ENCODE measurements around the gene CRKL. TPM values are rescaled to one million over a fixed set of nuclear protein-coding genes. Genes with fewer than 3 reads are reported as not detected.

Gene CRKL
- total RNA-seq, 2 experiments from 2014 or later, result 57.7 to 70.9 TPM

- no peaks in the 10 kb centered on the region for H4K20me1 ChIP-seq (ENCODE audit: insufficient read depth, low read length)
- no TSS peak for BruUV-seq (replicated peaks)
- ChIA-PET CTCF (ENCODE audit: unreplicated experiment) (no interaction called here), POLR2A (interaction anchor here (1.0 kb wide), 1 partner anchor 11 kb away, joined by 5 read pairs; no protein-coding TSS in a partner anchor)
- H3K4me3 ChIP-seq (ENCODE audit: low read depth, low read length, poor library complexity, severe bottlenecking), result no peak overlapping the region
- H3K9me3 ChIP-seq (ENCODE audit: low read length), result no peaks in the 10 kb centered on the region
- no peak for TF ChIP-seq CTCF (conservative IDR thresholded peaks at IDR 0.05; ENCODE audit: low read length)
- no peak for TF ChIP-seq EZH2phosphoT487 (IDR thresholded peaks at IDR 0.05; ENCODE audit: borderline replicate concordance, low read depth, low read length)
- no peaks in the 10 kb centered on the region for H3K79me2 ChIP-seq (ENCODE audit: insufficient read depth, low read depth, low read length)
- H3K4me2 ChIP-seq (ENCODE audit: low read length), result no peak overlapping the region
- no peak for DNase-seq (ENCODE audit: low spot score)
- no peaks in the 10 kb centered on the region for H3K9me2 ChIP-seq (ENCODE audit: insufficient read depth, low read length)
- H2AFZ ChIP-seq (ENCODE audit: low read length), result no peak overlapping the region
- peaks cover 27% of the 10 kb centered on the region for H3K36me3 ChIP-seq (ENCODE audit: insufficient read depth, low read length)
- no peak overlapping the region for H3K27ac ChIP-seq (ENCODE audit: low read depth, low read length, poor library complexity, severe bottlenecking)
- intact Hi-C loops (cut with micrococcal nuclease; ENCODE audit: unreplicated experiment), result no loop called here
- H3K4me1 ChIP-seq (ENCODE audit: insufficient read depth, low read length, poor library complexity, severe bottlenecking), result no peaks in the 10 kb centered on the region
These were observed 39.5 kb upstream of the CRKL start for GRCh38 chr22:20877715-20878114.

GRCh38 chr22:20881231-20881630, 36.0 kb upstream of the CRKL start:
- H4K20me1 ChIP-seq (ENCODE audit: insufficient read depth, low read length), result no peaks in the 10 kb centered on the region
- no peak overlapping the region for H3K4me2 ChIP-seq (ENCODE audit: low read length)
- TF ChIP-seq EZH2phosphoT487 (IDR thresholded peaks at IDR 0.05; ENCODE audit: borderline replicate concordance, low read depth, low read length) (no peak), CTCF (conservative IDR thresholded peaks at IDR 0.05; ENCODE audit: low read length) (no peak)
- peaks cover 34% of the 10 kb centered on the region; the same call in 1 of the 2 replicates for H3K36me3 ChIP-seq (ENCODE audit: insufficient read depth, low read length)
- H2AFZ ChIP-seq (ENCODE audit: low read length), result no peak overlapping the region
- H3K4me1 ChIP-seq (ENCODE audit: insufficient read depth, low read length, poor library complexity, severe bottlenecking), result no peaks in the 10 kb centered on the region
- no peak overlapping the region for H3K4me3 ChIP-seq (ENCODE audit: low read depth, low read length, poor library complexity, severe bottlenecking)
- no peaks in the 10 kb centered on the region for H3K79me2 ChIP-seq (ENCODE audit: insufficient read depth, low read depth, low read length)
- BruUV-seq (replicated peaks), result no TSS peak
- intact Hi-C loops (cut with micrococcal nuclease; ENCODE audit: unreplicated experiment), result no loop called here
- H3K9me3 ChIP-seq (ENCODE audit: low read length), result no peaks in the 10 kb centered on the region
- DNase-seq (ENCODE audit: low spot score), result no peak
- POLR2A ChIA-PET, result no interaction called here
- H3K27ac ChIP-seq (ENCODE audit: low read depth, low read length, poor library complexity, severe bottlenecking), result no peak overlapping the region
- H3K9me2 ChIP-seq (ENCODE audit: insufficient read depth, low read length), result no peaks in the 10 kb centered on the region
- CTCF ChIA-PET (ENCODE audit: unreplicated experiment), result no interaction called here

- H3K9me3 ChIP-seq (ENCODE audit: low read length), result no peaks in the 10 kb centered on the region
- no peak overlapping the region for H3K27ac ChIP-seq (ENCODE audit: low read depth, low read length, poor library complexity, severe bottlenecking)
- BruUV-seq (replicated peaks), result no TSS peak
- H4K20me1 ChIP-seq (ENCODE audit: insufficient read depth, low read length), result no peaks in the 10 kb centered on the region
- no peak overlapping the region for H2AFZ ChIP-seq (ENCODE audit: low read length)
- no peak for DNase-seq (ENCODE audit: low spot score)
- no peak for TF ChIP-seq CTCF (conservative IDR thresholded peaks at IDR 0.05; ENCODE audit: low read length)
- TF ChIP-seq EZH2phosphoT487 (IDR thresholded peaks at IDR 0.05; ENCODE audit: borderline replicate concordance, low read depth, low read length), result no peak
- no peak overlapping the region for H3K4me2 ChIP-seq (ENCODE audit: low read length)
- ChIA-PET POLR2A (no interaction called here), CTCF (ENCODE audit: unreplicated experiment) (no interaction called here)
- H3K79me2 ChIP-seq (ENCODE audit: insufficient read depth, low read depth, low read length), result no peaks in the 10 kb centered on the region
- H3K9me2 ChIP-seq (ENCODE audit: insufficient read depth, low read length), result no peaks in the 10 kb centered on the region
- no peaks in the 10 kb centered on the region for H3K4me1 ChIP-seq (ENCODE audit: insufficient read depth, low read length, poor library complexity, severe bottlenecking)
- intact Hi-C loops (cut with micrococcal nuclease; ENCODE audit: unreplicated experiment), result no loop called here
- no peak overlapping the region for H3K4me3 ChIP-seq (ENCODE audit: low read depth, low read length, poor library complexity, severe bottlenecking)
- peaks cover 33% of the 10 kb centered on the region; the same call in 1 of the 2 replicates for H3K36me3 ChIP-seq (ENCODE audit: insufficient read depth, low read length)
These were observed 35.1 kb upstream of the CRKL start for GRCh38 chr22:20881869-20882815.
